Omental fat pad (tissue), 4 donors: ENCODE data around the gene TPI1. TPM values are rescaled to one million over a fixed set of nuclear protein-coding genes. Genes with fewer than 3 reads are reported as not detected.
A peak's percentile ranks its signal among the peaks of the same experiment; 100 is the strongest.

Source experiments
- ATAC-seq: fragments of 150-250 bp; one replicate; pipeline ENCODE4 v1.9.1; 2016; ENCODE audit warnings: mild to moderate bottlenecking, moderate library complexity; ENCODE audit not compliant: low FRiP score
- DNase-seq: peaks from one replicate; pipeline ENCODE4 v3.0.0-alpha.2; 2019; ENCODE audit warnings: low spot score
- CTCF ChIP-seq, 3 donors: fragments of 450-650 bp; IDR thresholded peaks; one replicate each; pipeline ENCODE4 v1.5.1; 2016 to 2017; ENCODE audit warnings: antibody characterized with exemption in 3 of 3, mild to moderate bottlenecking in 3 of 3, moderate library complexity in 2 of 3
- total RNA-seq, 4 donors: library from RNA; depleted of rRNA; stranded (reverse); fragments of >200 nt; gene quantifications; one replicate each; pipeline ENCODE4 v1.1.0, GENCODE V29; 2016

TPI1 gene
- total RNA-seq, 4 donors from 2014 or later, result 254 to 446 (median 375) TPM

GRCh38 chr12:6849427-6849826 is 17.9 kb upstream of the TPI1 start:
- no peak for TF ChIP-seq CTCF (IDR thresholded peaks at IDR 0.05)
- DNase-seq (no peak), ATAC-seq (no peak)

GRCh38 chr12:6849976-6850560 is 17.3 kb upstream of the TPI1 start:
- DNase-seq, result no peak
- TF ChIP-seq CTCF (IDR thresholded peaks at IDR 0.05), result no peak
- ATAC-seq, result no peak

GRCh38 chr12:6850796-6851152 is 16.6 kb upstream of the TPI1 start:
- ATAC-seq (no peak), DNase-seq (no peak)
- no peak for TF ChIP-seq CTCF (IDR thresholded peaks at IDR 0.05)

- no peak for TF ChIP-seq CTCF (IDR thresholded peaks at IDR 0.05)
- ATAC-seq (peak; percentile 73), DNase-seq (peak; percentile 92)
Observed at GRCh38 chr12:6851153-6851920, 16.0 kb upstream of the TPI1 start, which contains the start of gene CDCA3. CDCA3 (minus strand) TSS chr12:6851286; CDS start chr12:6850952, 334 bp downstream.

GRCh38 chr12:6851921-6852650 is 15.2 kb upstream of the TPI1 start, which contains the start of gene USP5:
USP5 (plus strand) TSS chr12:6852150; CDS start chr12:6852180, 30 bp downstream.
- DNase-seq (peak; percentile 85), ATAC-seq (peak; percentile 94)
- TF ChIP-seq CTCF (IDR thresholded peaks at IDR 0.05), result no peak

GRCh38 chr12:6852651-6853354 is 14.5 kb upstream of the TPI1 start:
- no peak for TF ChIP-seq CTCF (IDR thresholded peaks at IDR 0.05)
- no peak for ATAC-seq

More at GRCh38 chr12:6852651-6853354, 14.5 kb upstream of the TPI1 start:
- DNase-seq, result no peak
